Spinal cord (tissue), 10 donors: ENCODE results near the gene PDE3A. TPM values are rescaled to one million over a fixed set of nuclear protein-coding genes. Genes with fewer than 3 reads are reported as not detected.

Experiments used
- DNase-seq, 6 donors: peaks; one replicate each; pipeline versions ENCODE4 v3.0.0 to v3.0.0-alpha.2; 2013 to 2015; ENCODE audit warnings: low spot score in 6 of 6, low read depth in 4 of 6
- H3K27ac ChIP-seq: one replicate; pipeline ENCODE4 v1.5.1; 2013; ENCODE audit warnings: low read depth, low read length, control low read depth
- H3K27me3 ChIP-seq: one replicate; pipeline ENCODE4 v1.6.1; 2013; ENCODE audit warnings: low read length; ENCODE audit not compliant: control insufficient read depth, insufficient read depth
- H3K36me3 ChIP-seq: one replicate; pipeline ENCODE4 v1.6.1; 2013; ENCODE audit warnings: low read length; ENCODE audit not compliant: control insufficient read depth, insufficient read depth
- H3K4me1 ChIP-seq: one replicate; pipeline ENCODE4 v1.6.1; 2013; ENCODE audit warnings: low read length; ENCODE audit not compliant: control insufficient read depth, insufficient read depth
- H3K4me3 ChIP-seq: one replicate; pipeline ENCODE4 v1.5.1; 2013; ENCODE audit warnings: low read depth, low read length, control low read depth
- H3K9me3 ChIP-seq: one replicate; pipeline ENCODE4 v1.6.1; 2013; ENCODE audit warnings: low read length; ENCODE audit not compliant: control insufficient read depth, insufficient read depth
- WGBS: methylation state at CpG from one replicate; pipeline ENCODE4 v1.1.5; 2013; ENCODE audit warnings: missing lambda C conversion rate; ENCODE audit not compliant: insufficient coverage; 5-methylcytosine and 5-hydroxymethylcytosine counted together
- polyA plus RNA-seq, 2 donors: library from polyadenylated mRNA; unstranded; fragments of 120-200 nt; gene quantifications; one replicate each; pipeline ENCODE4 v1.2.1, GENCODE V29; 2013; ENCODE audit not compliant: insufficient read length in 2 of 2
- total RNA-seq, 2 donors: library from RNA; depleted of rRNA in 1 of 2; stranded (reverse); fragments of 120-200 nt in 1 of 2; fragments of >200 nt in 1 of 2; gene quantifications; one replicate each; pipeline versions ENCODE4 v1.2.3 to v1.2.4, GENCODE V29; 2013 to 2014
- donor health status: healthy.

The PDE3A gene
- total and polyA plus RNA-seq, 4 donors: 8.1 to 29.9 (median 14.0) TPM

DNA sequence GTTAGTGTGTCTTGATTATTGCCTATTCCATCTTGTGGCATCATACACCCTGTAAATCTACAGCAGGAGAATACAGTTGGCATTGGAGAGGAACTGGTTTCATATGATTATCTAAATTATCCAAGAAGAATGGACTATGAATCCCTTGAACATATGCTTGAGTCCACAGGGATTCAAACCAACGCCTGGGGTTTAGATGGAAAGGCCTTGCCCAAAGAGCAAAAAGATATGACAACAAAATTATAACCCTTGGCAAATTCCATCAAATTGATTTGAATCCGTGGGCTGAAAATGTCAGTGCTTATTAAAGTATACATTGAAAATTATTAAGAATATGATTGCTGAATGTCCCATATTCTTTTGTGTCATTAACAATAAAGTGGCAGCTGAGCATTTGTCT lies 108.2 kb downstream of the PDE3A start:
- Histone ChIP-seq H3K9me3 (no peaks in the 10 kb centered on the region), H3K27me3 (no peaks in the 10 kb centered on the region), H3K27ac (no peak overlapping the region), H3K36me3 (no peaks in the 10 kb centered on the region), H3K4me3 (no peak overlapping the region), H3K4me1 (no peaks in the 10 kb centered on the region)
- DNase-seq: no peak
- no CpG with 5 or more reads among the region's 2 CpGs for WGBS

DNA sequence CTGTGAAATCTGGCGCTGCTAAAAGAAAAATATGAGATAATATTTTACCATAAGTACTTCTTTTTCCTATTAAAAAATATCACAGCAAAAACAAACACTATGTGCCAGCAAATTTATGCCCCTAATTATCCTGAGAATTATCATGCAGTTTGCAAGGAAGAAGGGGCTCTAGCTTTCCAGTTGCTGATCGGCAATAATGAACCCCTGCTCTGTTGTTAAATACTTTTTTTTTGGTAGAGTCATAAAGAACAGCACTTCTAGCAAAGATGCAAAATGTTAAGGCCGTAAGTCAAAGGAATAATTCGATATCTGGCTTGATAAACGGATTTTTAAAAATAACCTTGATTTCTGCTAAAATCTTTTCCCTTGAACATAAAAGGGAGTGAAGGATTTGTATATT lies 108.9 kb downstream of the PDE3A start:
- Histone ChIP-seq H3K4me3 (no peak overlapping the region), H3K9me3 (no peaks in the 10 kb centered on the region), H3K27me3 (no peaks in the 10 kb centered on the region), H3K36me3 (no peaks in the 10 kb centered on the region), H3K27ac (peak overlapping the region; percentile 31), H3K4me1 (no peaks in the 10 kb centered on the region)
- WGBS: 0% methylated on average over 1 of the region's 5 CpGs
- peak in 1 of 6 donors; percentile 60 for DNase-seq

DNA sequence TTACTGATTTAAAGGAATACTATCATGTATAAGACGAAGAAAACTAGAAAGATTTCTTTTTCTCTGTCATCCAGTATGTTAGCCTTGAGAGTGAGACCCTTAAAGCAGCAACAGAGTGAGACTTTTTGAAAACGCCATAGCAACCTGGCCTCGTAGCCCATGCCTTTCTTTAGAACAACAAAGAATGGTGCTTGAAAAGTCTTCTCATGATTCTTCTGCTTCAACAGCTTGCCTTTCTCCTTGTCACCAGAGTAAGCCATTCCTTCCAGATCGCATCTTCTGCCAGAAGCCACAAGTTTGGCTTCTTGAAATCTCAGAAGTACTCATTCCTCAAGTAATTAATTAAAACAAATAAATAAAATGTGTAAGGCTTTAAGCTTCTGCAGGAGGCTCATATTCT lies 109.3 kb downstream of the PDE3A start:
- Histone ChIP-seq H3K4me3 (no peak overlapping the region), H3K9me3 (no peaks in the 10 kb centered on the region), H3K27ac (peak overlapping the region; percentile 31), H3K36me3 (no peaks in the 10 kb centered on the region), H3K4me1 (no peaks in the 10 kb centered on the region), H3K27me3 (no peaks in the 10 kb centered on the region)
- WGBS: 23% methylated on average over 2 of the region's 4 CpGs
- DNase-seq: peak; percentile 35 to 84 (median 51)

GRCh38 chr12:20482491-20483054 lies 114.2 kb downstream of the PDE3A start:
- H3K36me3 ChIP-seq: no peaks in the 10 kb centered on the region
- H3K4me1 ChIP-seq: peaks cover 4% of the 10 kb centered on the region
- H3K27me3 ChIP-seq: no peaks in the 10 kb centered on the region
- no CpG with 5 or more reads among the region's 2 CpGs for WGBS
- no peak overlapping the region for H3K27ac ChIP-seq
- no peak overlapping the region for H3K4me3 ChIP-seq
- no peak for DNase-seq
- H3K9me3 ChIP-seq: no peaks in the 10 kb centered on the region

GRCh38 chr12:20483776-20484175 lies 115.4 kb downstream of the PDE3A start:
- H3K27ac ChIP-seq: no peak overlapping the region
- WGBS: no CpG with 5 or more reads among the region's 1 CpG
- H3K4me3 ChIP-seq: no peak overlapping the region
- no peaks in the 10 kb centered on the region for H3K9me3 ChIP-seq
- H3K27me3 ChIP-seq: no peaks in the 10 kb centered on the region
- H3K4me1 ChIP-seq: peaks cover 4% of the 10 kb centered on the region
- H3K36me3 ChIP-seq: no peaks in the 10 kb centered on the region
- DNase-seq: no peak

GRCh38 chr12:20486233-20486632 lies 117.9 kb downstream of the PDE3A start:
- no peaks in the 10 kb centered on the region for H3K27me3 ChIP-seq
- no CpG with 5 or more reads among the region's 2 CpGs for WGBS

DNA sequence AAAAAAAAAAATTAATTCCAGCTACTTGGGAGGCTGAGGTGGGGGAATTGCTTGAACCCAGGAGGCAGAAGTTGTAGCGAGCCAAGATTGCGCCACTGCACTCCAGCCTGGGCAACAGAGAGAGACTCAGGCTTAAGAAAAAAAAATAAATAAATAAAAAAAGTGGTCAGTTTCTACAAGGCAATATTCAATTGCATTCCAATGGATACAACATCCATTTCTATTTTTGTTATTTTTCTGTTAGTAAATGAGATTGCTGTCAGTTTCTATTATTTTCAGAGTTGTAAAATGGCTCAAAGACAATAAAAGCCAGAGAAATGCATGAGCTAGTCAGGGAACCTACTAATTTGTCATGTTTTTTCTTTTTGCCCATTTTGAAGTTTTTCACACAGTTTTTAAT lies 119.2 kb downstream of the PDE3A start:
- WGBS: no CpG with 5 or more reads among the region's 2 CpGs
- Histone ChIP-seq H3K27ac (no peak overlapping the region), H3K36me3 (no peaks in the 10 kb centered on the region), H3K9me3 (no peaks in the 10 kb centered on the region), H3K4me3 (no peak overlapping the region), H3K4me1 (peaks cover 4% of the 10 kb centered on the region), H3K27me3 (no peaks in the 10 kb centered on the region)
- DNase-seq: no peak

More at GRCh38 chr12:20486233-20486632, 117.9 kb downstream of the PDE3A start:
- Histone ChIP-seq H3K4me1 (peaks cover 4% of the 10 kb centered on the region), H3K4me3 (no peak overlapping the region), H3K36me3 (no peaks in the 10 kb centered on the region), H3K9me3 (no peaks in the 10 kb centered on the region), H3K27ac (no peak overlapping the region)
- DNase-seq: no peak

GRCh38 chr12:20489645-20490044 lies 121.3 kb downstream of the PDE3A start:
- no peaks in the 10 kb centered on the region for H3K9me3 ChIP-seq
- H3K27me3 ChIP-seq: no peaks in the 10 kb centered on the region
- H3K27ac ChIP-seq: no peak overlapping the region
- no peaks in the 10 kb centered on the region for H3K36me3 ChIP-seq
- H3K4me3 ChIP-seq: no peak overlapping the region
- 71% methylated on average over 1 of the region's 1 CpG for WGBS
- no peak for DNase-seq
- H3K4me1 ChIP-seq: peaks cover 2% of the 10 kb centered on the region

DNA sequence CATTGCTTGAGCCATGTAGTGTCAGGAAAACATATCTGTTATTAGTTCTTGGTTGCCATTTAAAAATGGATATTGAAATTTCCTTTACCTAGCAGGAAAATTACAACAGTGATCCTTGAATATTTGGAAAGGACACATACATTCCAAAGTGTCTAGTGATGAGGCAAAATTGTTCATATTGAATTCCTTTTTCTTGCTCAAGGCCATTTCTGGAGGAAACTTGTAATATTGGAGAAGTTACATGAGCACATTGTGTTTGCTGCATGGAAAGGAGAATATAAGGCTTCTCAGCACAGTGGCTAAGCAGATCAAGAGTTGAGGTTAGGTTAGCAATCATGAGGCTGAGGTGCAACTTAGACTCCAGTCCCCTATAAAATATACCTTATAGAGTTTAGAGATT lies 121.9 kb downstream of the PDE3A start:
- Histone ChIP-seq H3K27me3 (no peaks in the 10 kb centered on the region), H3K9me3 (no peaks in the 10 kb centered on the region), H3K4me1 (peaks cover 2% of the 10 kb centered on the region), H3K4me3 (no peak overlapping the region), H3K36me3 (no peaks in the 10 kb centered on the region), H3K27ac (no peak overlapping the region)
- no peak for DNase-seq

DNA sequence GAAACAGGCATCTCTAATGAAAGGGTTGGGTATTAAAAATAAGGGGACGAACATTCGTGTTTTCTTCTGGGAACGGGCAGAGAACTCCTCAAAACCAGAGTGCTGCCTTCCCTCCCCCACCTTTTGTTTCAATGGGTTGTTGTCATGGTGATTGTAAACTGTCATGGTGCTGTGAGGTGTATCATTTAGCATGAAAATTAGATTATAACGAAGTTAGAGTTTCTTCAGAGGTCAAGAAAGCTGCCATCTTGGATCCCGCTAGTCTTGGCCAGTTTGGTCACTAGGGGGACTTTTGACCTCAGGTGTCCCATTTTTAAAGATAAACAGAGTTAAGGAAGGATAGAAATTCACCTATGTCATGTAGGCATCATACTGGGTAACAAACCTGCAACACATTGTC lies 123.0 kb downstream of the PDE3A start:
- 0% methylated on average over 1 of the region's 5 CpGs for WGBS
- Histone ChIP-seq H3K4me3 (no peak overlapping the region), H3K4me1 (peaks cover 2% of the 10 kb centered on the region), H3K9me3 (no peaks in the 10 kb centered on the region), H3K36me3 (no peaks in the 10 kb centered on the region), H3K27me3 (no peaks in the 10 kb centered on the region), H3K27ac (no peak overlapping the region)
- no peak for DNase-seq
